Measurements from ENCODE around the gene MCM7. TPM values are rescaled to one million over a fixed set of nuclear protein-coding genes. Genes with fewer than 3 reads are reported as not detected.
A peak's percentile ranks its signal among the peaks of the same experiment; 100 is the strongest.

The MCM7 gene
- total and polyA plus RNA-seq, 10 of the 15 experiments (the other 5 are each of a cell fraction or from before 2014, with no cell fraction given), result 183 to 383 (median 244) TPM

GRCh38 chr7:100088621-100089457 lies 12.4 kb downstream of the MCM7 start, which contains the start of gene COPS6 (continued):
- TF ChIP-seq, protein P1, sequence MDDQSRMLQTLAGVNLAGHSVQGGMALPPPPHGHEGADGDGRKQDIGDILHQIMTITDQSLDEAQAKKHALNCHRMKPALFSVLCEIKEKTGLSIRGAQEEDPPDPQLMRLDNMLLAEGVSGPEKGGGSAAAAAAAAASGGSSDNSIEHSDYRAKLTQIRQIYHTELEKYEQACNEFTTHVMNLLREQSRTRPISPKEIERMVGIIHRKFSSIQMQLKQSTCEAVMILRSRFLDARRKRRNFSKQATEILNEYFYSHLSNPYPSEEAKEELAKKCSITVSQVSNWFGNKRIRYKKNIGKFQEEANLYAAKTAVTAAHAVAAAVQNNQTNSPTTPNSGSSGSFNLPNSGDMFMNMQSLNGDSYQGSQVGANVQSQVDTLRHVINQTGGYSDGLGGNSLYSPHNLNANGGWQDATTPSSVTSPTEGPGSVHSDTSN (IDR thresholded peaks at IDR 0.05; ENCODE audit: insufficient replicate concordance, low read depth, low read length), result no peak
- TF ChIP-seq RELB (IDR thresholded peaks at IDR 0.05; ENCODE audit: low read depth) (peak; percentile 74), SUZ12 (IDR thresholded peaks at IDR 0.05; ENCODE audit: unreplicated experiment) (no peak), ZBED1 (IDR thresholded peaks at IDR 0.05; ENCODE audit: borderline replicate concordance) (peak; percentile 43; the same call in 1 of the 2 replicates), ZNF24 (IDR thresholded peaks at IDR 0.05) (peak; percentile 42; the same call in 1 of the 2 replicates), MEF2A (IDR thresholded peaks at IDR 0.05; ENCODE audit: insufficient read depth, low read depth, low read length) (no peak), RUNX3 (IDR thresholded peaks at IDR 0.05; ENCODE audit: low read length) (peak; percentile 9; the same call in 1 of the 2 replicates), STAT1 (conservative IDR thresholded peaks at IDR 0.05) (0 out of 2 replicates have a peak, but pooled peaks have one; percentile 54), PRDM15 (CRISPR knock-in tag; IDR thresholded peaks at IDR 0.05) (no peak), MTA3 (IDR thresholded peaks at IDR 0.05; ENCODE audit: borderline replicate concordance, low read length) (no peak), CREB1 (IDR thresholded peaks at IDR 0.05; ENCODE audit: low read depth) (peak; percentile 55), TAF1 (IDR thresholded peaks at IDR 0.05; ENCODE audit: borderline replicate concordance, low read depth, low read length) (peak; percentile 88; the same call in 1 of the 2 replicates), RELA (IDR thresholded peaks at IDR 0.05; ENCODE audit: borderline replicate concordance, partially characterized antibody) (no peak), RCOR1 (conservative IDR thresholded peaks at IDR 0.05; ENCODE audit: low read depth, low read length) (no peak), SREBF2 (IDR thresholded peaks at IDR 0.05; ENCODE audit: low read length) (no peak), TCF3 (IDR thresholded peaks at IDR 0.05; ENCODE audit: borderline replicate concordance, insufficient read depth, low read depth, low read length) (no peak), ZNF217 (IDR thresholded peaks at IDR 0.05) (no peak), ZNF274 (IDR thresholded peaks at IDR 0.05; ENCODE audit: insufficient read depth, insufficient read length) (no peak)
- TF ChIP-seq, protein P2, sequence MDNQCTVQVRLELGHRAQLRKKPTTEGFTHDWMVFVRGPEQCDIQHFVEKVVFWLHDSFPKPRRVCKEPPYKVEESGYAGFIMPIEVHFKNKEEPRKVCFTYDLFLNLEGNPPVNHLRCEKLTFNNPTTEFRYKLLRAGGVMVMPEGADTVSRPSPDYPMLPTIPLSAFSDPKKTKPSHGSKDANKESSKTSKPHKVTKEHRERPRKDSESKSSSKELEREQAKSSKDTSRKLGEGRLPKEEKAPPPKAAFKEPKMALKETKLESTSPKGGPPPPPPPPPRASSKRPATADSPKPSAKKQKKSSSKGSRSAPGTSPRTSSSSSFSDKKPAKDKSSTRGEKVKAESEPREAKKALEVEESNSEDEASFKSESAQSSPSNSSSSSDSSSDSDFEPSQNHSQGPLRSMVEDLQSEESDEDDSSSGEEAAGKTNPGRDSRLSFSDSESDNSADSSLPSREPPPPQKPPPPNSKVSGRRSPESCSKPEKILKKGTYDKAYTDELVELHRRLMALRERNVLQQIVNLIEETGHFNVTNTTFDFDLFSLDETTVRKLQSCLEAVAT (IDR thresholded peaks at IDR 0.05), result no peak; the same call in 1 of the 2 replicates
